Measurements from ENCODE around the gene EDA2R. TPM values are rescaled to one million over a fixed set of nuclear protein-coding genes. Genes with fewer than 3 reads are reported as not detected.

The EDA2R gene, protein sequence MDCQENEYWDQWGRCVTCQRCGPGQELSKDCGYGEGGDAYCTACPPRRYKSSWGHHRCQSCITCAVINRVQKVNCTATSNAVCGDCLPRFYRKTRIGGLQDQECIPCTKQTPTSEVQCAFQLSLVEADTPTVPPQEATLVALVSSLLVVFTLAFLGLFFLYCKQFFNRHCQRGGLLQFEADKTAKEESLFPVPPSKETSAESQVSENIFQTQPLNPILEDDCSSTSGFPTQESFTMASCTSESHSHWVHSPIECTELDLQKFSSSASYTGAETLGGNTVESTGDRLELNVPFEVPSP
- 1.3 TPM for total RNA-seq

DNA sequence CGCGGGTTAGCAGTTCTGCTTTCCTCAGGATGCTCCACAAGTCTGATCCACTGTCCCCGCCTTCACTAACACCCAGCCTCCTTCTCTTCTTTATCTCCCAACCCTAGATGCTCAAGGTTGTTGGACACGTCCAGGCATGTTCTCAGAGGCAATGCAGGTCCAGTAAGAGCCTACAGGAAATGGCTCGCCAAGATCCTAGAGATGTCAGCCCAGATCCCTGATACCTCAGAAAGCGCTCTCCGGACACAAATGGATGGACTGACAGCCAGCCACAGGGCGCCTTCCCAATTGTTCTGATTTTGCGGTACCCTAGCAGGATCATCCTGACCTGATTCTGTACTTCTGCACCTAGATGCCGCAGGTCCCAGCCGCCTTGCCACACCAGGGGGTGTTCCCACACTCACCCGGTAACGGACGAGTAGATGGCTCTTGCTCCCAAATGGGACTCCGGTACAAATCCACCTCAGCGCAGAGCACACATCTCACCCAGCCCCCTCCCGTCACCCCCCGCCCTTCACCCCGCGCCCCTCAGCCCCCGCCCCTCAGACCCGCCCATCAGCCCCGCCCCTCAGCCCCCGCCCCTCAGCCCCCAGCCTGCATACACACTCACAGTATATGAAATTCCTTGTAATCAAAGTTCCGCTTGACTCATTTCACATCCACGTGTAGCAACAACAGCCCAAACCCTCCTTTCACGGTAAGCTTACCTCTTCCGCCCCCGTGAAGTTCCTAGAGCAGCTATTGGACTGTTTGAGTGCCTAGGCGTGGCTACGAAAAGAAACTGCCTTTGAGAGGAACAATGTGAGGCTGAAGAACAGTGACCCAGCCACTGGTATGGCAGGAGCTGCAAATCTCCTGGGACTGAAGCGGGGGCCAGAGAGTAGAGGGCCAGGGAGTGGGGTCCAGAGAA is at the start of gene EDA2R:
Gene EDA2R, minus strand, starts transcription at position 488 of the 910 bp plus-strand sequence. CDS start 23,058 bp downstream, outside the sequence.

Small RNA genes lying within 50 kb of the gene (small RNA-seq; reads per million reads assigned to genes)
- gene RNU6-394P (ENCODE audit: low replicate concordance) = not detected
